ENCODE measurements around the gene DIRAS1.

DIRAS1 gene

GRCh38 chr19:2750808-2751437 lies 29.8 kb upstream of the DIRAS1 start:
- Histone ChIP-seq H3K4me3 (ENCODE audit: low read length) (no peak overlapping the region), H3K9ac (ENCODE audit: low read length) (no peak overlapping the region), H3K27me3 (ENCODE audit: control insufficient read depth, insufficient read depth, low read length) (peaks cover 3% of the 10 kb centered on the region), H3K36me3 (ENCODE audit: control insufficient read depth, low read depth, low read length) (peaks cover 21% of the 10 kb centered on the region), H3K27ac (ENCODE audit: low read length) (no peak overlapping the region), H3K9me3 (ENCODE audit: control insufficient read depth, low read depth, low read length) (no peaks in the 10 kb centered on the region), H3K4me1 (ENCODE audit: control insufficient read depth, low read depth, low read length) (no peaks in the 10 kb centered on the region)

- peaks cover 20% of the 10 kb centered on the region for H3K27me3 ChIP-seq (ENCODE audit: control insufficient read depth, insufficient read depth, low read length)
- H3K27ac ChIP-seq (ENCODE audit: low read length), result no peak overlapping the region
- H3K4me3 ChIP-seq (ENCODE audit: low read length), result no peak overlapping the region
- H3K36me3 ChIP-seq (ENCODE audit: control insufficient read depth, low read depth, low read length), result no peaks in the 10 kb centered on the region
- H3K9ac ChIP-seq (ENCODE audit: low read length), result no peak overlapping the region
- no peaks in the 10 kb centered on the region for H3K4me1 ChIP-seq (ENCODE audit: control insufficient read depth, low read depth, low read length)
- H3K9me3 ChIP-seq (ENCODE audit: control insufficient read depth, low read depth, low read length), result no peaks in the 10 kb centered on the region
These were observed 26.2 kb upstream of the DIRAS1 start for GRCh38 chr19:2747349-2747748.

- Histone ChIP-seq H3K9ac (ENCODE audit: low read length) (no peak overlapping the region), H3K9me3 (ENCODE audit: control insufficient read depth, low read depth, low read length) (no peaks in the 10 kb centered on the region), H3K4me1 (ENCODE audit: control insufficient read depth, low read depth, low read length) (no peaks in the 10 kb centered on the region), H3K27ac (ENCODE audit: low read length) (no peak overlapping the region), H3K27me3 (ENCODE audit: control insufficient read depth, insufficient read depth, low read length) (peaks cover 21% of the 10 kb centered on the region), H3K4me3 (ENCODE audit: low read length) (no peak overlapping the region), H3K36me3 (ENCODE audit: control insufficient read depth, low read depth, low read length) (no peaks in the 10 kb centered on the region)
These were observed 22.9 kb upstream of the DIRAS1 start for GRCh38 chr19:2744113-2744512.

GRCh38 chr19:2743099-2743498 lies 21.9 kb upstream of the DIRAS1 start:
- peaks cover 18% of the 10 kb centered on the region for H3K27me3 ChIP-seq (ENCODE audit: control insufficient read depth, insufficient read depth, low read length)
- H3K9me3 ChIP-seq (ENCODE audit: control insufficient read depth, low read depth, low read length), result no peaks in the 10 kb centered on the region
- H3K4me1 ChIP-seq (ENCODE audit: control insufficient read depth, low read depth, low read length), result no peaks in the 10 kb centered on the region
- no peak overlapping the region for H3K9ac ChIP-seq (ENCODE audit: low read length)
- H3K36me3 ChIP-seq (ENCODE audit: control insufficient read depth, low read depth, low read length), result no peaks in the 10 kb centered on the region
- no peak overlapping the region for H3K27ac ChIP-seq (ENCODE audit: low read length)
- no peak overlapping the region for H3K4me3 ChIP-seq (ENCODE audit: low read length)

GRCh38 chr19:2740314-2740656 lies 19.1 kb upstream of the DIRAS1 start:
- Histone ChIP-seq H3K4me1 (ENCODE audit: control insufficient read depth, low read depth, low read length) (no peaks in the 10 kb centered on the region), H3K36me3 (ENCODE audit: control insufficient read depth, low read depth, low read length) (peaks cover 9% of the 10 kb centered on the region), H3K27ac (ENCODE audit: low read length) (no peak overlapping the region), H3K27me3 (ENCODE audit: control insufficient read depth, insufficient read depth, low read length) (peaks cover 18% of the 10 kb centered on the region), H3K9ac (ENCODE audit: low read length) (no peak overlapping the region), H3K9me3 (ENCODE audit: control insufficient read depth, low read depth, low read length) (no peaks in the 10 kb centered on the region), H3K4me3 (ENCODE audit: low read length) (no peak overlapping the region)

- H3K36me3 ChIP-seq (ENCODE audit: control insufficient read depth, low read depth, low read length), result peaks cover 9% of the 10 kb centered on the region
- H3K27me3 ChIP-seq (ENCODE audit: control insufficient read depth, insufficient read depth, low read length), result peaks cover 18% of the 10 kb centered on the region
- peak within 1 kb of the TSS; percentile 80 for H3K4me3 ChIP-seq (ENCODE audit: low read length)
- no peaks in the 10 kb centered on the region for H3K9me3 ChIP-seq (ENCODE audit: control insufficient read depth, low read depth, low read length)
- no peak within 1 kb of the TSS for H3K27ac ChIP-seq (ENCODE audit: low read length)
- peak within 1 kb of the TSS; percentile 34 for H3K9ac ChIP-seq (ENCODE audit: low read length)
- H3K4me1 ChIP-seq (ENCODE audit: control insufficient read depth, low read depth, low read length), result no peaks in the 10 kb centered on the region
These were observed 18.6 kb upstream of the DIRAS1 start, which contains the start of gene SLC39A3 for GRCh38 chr19:2739602-2740313. Gene SLC39A3, minus strand, starts transcription at chr19:2740017. Its CDS starts 2,760 bp downstream, at chr19:2737257.

GRCh38 chr19:2736550-2737190 lies 15.5 kb upstream of the DIRAS1 start:
- Histone ChIP-seq H3K27ac (ENCODE audit: low read length) (no peak overlapping the region), H3K9ac (ENCODE audit: low read length) (no peak overlapping the region), H3K27me3 (ENCODE audit: control insufficient read depth, insufficient read depth, low read length) (no peaks in the 10 kb centered on the region), H3K36me3 (ENCODE audit: control insufficient read depth, low read depth, low read length) (peaks cover 9% of the 10 kb centered on the region), H3K9me3 (ENCODE audit: control insufficient read depth, low read depth, low read length) (no peaks in the 10 kb centered on the region), H3K4me1 (ENCODE audit: control insufficient read depth, low read depth, low read length) (no peaks in the 10 kb centered on the region), H3K4me3 (ENCODE audit: low read length) (no peak overlapping the region)

- peaks cover 9% of the 10 kb centered on the region for H3K36me3 ChIP-seq (ENCODE audit: control insufficient read depth, low read depth, low read length)
- no peaks in the 10 kb centered on the region for H3K27me3 ChIP-seq (ENCODE audit: control insufficient read depth, insufficient read depth, low read length)
- H3K4me3 ChIP-seq (ENCODE audit: low read length), result no peak overlapping the region
- no peak overlapping the region for H3K9ac ChIP-seq (ENCODE audit: low read length)
- H3K4me1 ChIP-seq (ENCODE audit: control insufficient read depth, low read depth, low read length), result no peaks in the 10 kb centered on the region
- H3K9me3 ChIP-seq (ENCODE audit: control insufficient read depth, low read depth, low read length), result no peaks in the 10 kb centered on the region
- H3K27ac ChIP-seq (ENCODE audit: low read length), result no peak overlapping the region
These were observed 14.2 kb upstream of the DIRAS1 start for GRCh38 chr19:2735374-2735773.

- no peak overlapping the region for H3K9ac ChIP-seq (ENCODE audit: low read length)
- peaks cover 9% of the 10 kb centered on the region for H3K36me3 ChIP-seq (ENCODE audit: control insufficient read depth, low read depth, low read length)
- H3K9me3 ChIP-seq (ENCODE audit: control insufficient read depth, low read depth, low read length), result no peaks in the 10 kb centered on the region
- H3K27me3 ChIP-seq (ENCODE audit: control insufficient read depth, insufficient read depth, low read length), result no peaks in the 10 kb centered on the region
- no peaks in the 10 kb centered on the region for H3K4me1 ChIP-seq (ENCODE audit: control insufficient read depth, low read depth, low read length)
- H3K27ac ChIP-seq (ENCODE audit: low read length), result no peak overlapping the region
- no peak overlapping the region for H3K4me3 ChIP-seq (ENCODE audit: low read length)
These were observed 13.6 kb upstream of the DIRAS1 start for GRCh38 chr19:2734589-2735288.

- no peak overlapping the region for H3K9ac ChIP-seq (ENCODE audit: low read length)
- peaks cover 9% of the 10 kb centered on the region for H3K36me3 ChIP-seq (ENCODE audit: control insufficient read depth, low read depth, low read length)
- H3K27ac ChIP-seq (ENCODE audit: low read length), result no peak overlapping the region
These were observed 12.9 kb upstream of the DIRAS1 start for GRCh38 chr19:2733930-2734588.

GRCh38 chr19:2732883-2733282 lies 11.7 kb upstream of the DIRAS1 start:
- peaks cover 9% of the 10 kb centered on the region for H3K36me3 ChIP-seq (ENCODE audit: control insufficient read depth, low read depth, low read length)

More at GRCh38 chr19:2733930-2734588, 12.9 kb upstream of the DIRAS1 start:
- Histone ChIP-seq H3K27me3 (ENCODE audit: control insufficient read depth, insufficient read depth, low read length) (no peaks in the 10 kb centered on the region), H3K9me3 (ENCODE audit: control insufficient read depth, low read depth, low read length) (no peaks in the 10 kb centered on the region), H3K4me3 (ENCODE audit: low read length) (no peak overlapping the region), H3K4me1 (ENCODE audit: control insufficient read depth, low read depth, low read length) (no peaks in the 10 kb centered on the region)

More at GRCh38 chr19:2732883-2733282, 11.7 kb upstream of the DIRAS1 start:
- Histone ChIP-seq H3K27ac (ENCODE audit: low read length) (no peak overlapping the region), H3K4me1 (ENCODE audit: control insufficient read depth, low read depth, low read length) (no peaks in the 10 kb centered on the region), H3K27me3 (ENCODE audit: control insufficient read depth, insufficient read depth, low read length) (peaks cover 4% of the 10 kb centered on the region), H3K9ac (ENCODE audit: low read length) (no peak overlapping the region), H3K4me3 (ENCODE audit: low read length) (no peak overlapping the region), H3K9me3 (ENCODE audit: control insufficient read depth, low read depth, low read length) (no peaks in the 10 kb centered on the region)

Measured in iPS-18a (cell line).